MM.1S (cell line): ENCODE measurements around the gene PLSCR4.

ENCODE experiments used
- DNase-seq: peaks from one replicate; pipeline ENCODE4 v3.0.0-alpha.2; 2015
- H2AFZ ChIP-seq: fragments of 300-600 bp; sonication (generic); 2 replicates; pipeline ENCODE4 v1.6.0; 2016; ENCODE audit warnings: antibody characterized with exemption, low read length
- H3F3A ChIP-seq: fragments of 300-600 bp; sonication (generic); 2 replicates; pipeline ENCODE4 v1.6.1; 2016; ENCODE audit warnings: mild to moderate bottlenecking, antibody characterized with exemption, low read length, moderate library complexity, mixed read lengths; ENCODE audit not compliant: insufficient read depth
- H3K27ac ChIP-seq: fragments of 300-600 bp; sonication (generic); 2 replicates; pipeline ENCODE4 v1.5.1; 2016; ENCODE audit warnings: mild to moderate bottlenecking, low read length
- H3K27me3 ChIP-seq: fragments of 300-600 bp; sonication (generic); replicated peaks from 2 replicates; pipeline ENCODE4 v1.6.0; 2016; ENCODE audit warnings: low read length; ENCODE audit not compliant: insufficient read depth
- H3K36me3 ChIP-seq: fragments of 300-600 bp; sonication (generic); replicated peaks from 2 replicates; pipeline ENCODE4 v1.6.1; 2016; ENCODE audit warnings: mild to moderate bottlenecking, low read length, mixed read lengths; ENCODE audit not compliant: insufficient read depth
- H3K4me1 ChIP-seq: fragments of 300-600 bp; sonication (generic); 2 replicates; pipeline ENCODE4 v1.6.1; 2016; ENCODE audit warnings: low read length, mixed read lengths
- H3K4me2 ChIP-seq: fragments of 300-600 bp; sonication (generic); 2 replicates; pipeline ENCODE4 v1.6.0; 2016; ENCODE audit warnings: low read depth, low read length
- H3K4me3 ChIP-seq: fragments of 300-600 bp; sonication (generic); 2 replicates; pipeline ENCODE4 v1.5.1; 2016; ENCODE audit warnings: low read length, mixed read lengths
- H3K79me2 ChIP-seq: fragments of 300-600 bp; sonication (generic); 2 replicates; pipeline ENCODE4 v1.6.1; 2016; ENCODE audit warnings: mixed run types, low read length, mixed read lengths
- H3K9ac ChIP-seq: fragments of 300-600 bp; sonication (generic); 2 replicates; pipeline ENCODE4 v1.6.1; 2016; ENCODE audit warnings: low read length, mixed read lengths
- H3K9me2 ChIP-seq: fragments of 300-600 bp; sonication (generic); replicated peaks from 2 replicates; pipeline ENCODE4 v1.6.1; 2016; ENCODE audit warnings: mild to moderate bottlenecking, low read length, mixed read lengths; ENCODE audit not compliant: insufficient read depth
- H3K9me3 ChIP-seq: fragments of 300-600 bp; sonication (generic); replicated peaks from 2 replicates; pipeline ENCODE4 v1.6.1; 2016; ENCODE audit warnings: mild to moderate bottlenecking, low read length, mixed read lengths; ENCODE audit not compliant: insufficient read depth
- H4K20me1 ChIP-seq: fragments of 300-600 bp; sonication (generic); 2 replicates; pipeline ENCODE4 v1.6.1; 2016; ENCODE audit warnings: mild to moderate bottlenecking, low read length, moderate library complexity, mixed read lengths; ENCODE audit not compliant: insufficient read depth
- EZH2 ChIP-seq: fragments of 300-600 bp; sonication (generic); optimal IDR thresholded peaks from 2 replicates; pipeline ENCODE3; 2017; ENCODE audit warnings: low read depth, mild to moderate bottlenecking, antibody characterized with exemption, low read length, mixed read lengths
- EZH2phosphoT487 ChIP-seq: fragments of 300-600 bp; sonication (generic); IDR thresholded peaks from 2 replicates; pipeline ENCODE4 v1.6.1; 2018; ENCODE audit warnings: antibody characterized with exemption, low read length
- TF ChIP-seq, protein P1 (sequence below): fragments of 300-600 bp; sonication (generic); IDR thresholded peaks from 2 replicates; pipeline ENCODE4 v1.5.1; 2016; ENCODE audit warnings: antibody characterized with exemption, low read length, mixed read lengths

Gene PLSCR4

DNA sequence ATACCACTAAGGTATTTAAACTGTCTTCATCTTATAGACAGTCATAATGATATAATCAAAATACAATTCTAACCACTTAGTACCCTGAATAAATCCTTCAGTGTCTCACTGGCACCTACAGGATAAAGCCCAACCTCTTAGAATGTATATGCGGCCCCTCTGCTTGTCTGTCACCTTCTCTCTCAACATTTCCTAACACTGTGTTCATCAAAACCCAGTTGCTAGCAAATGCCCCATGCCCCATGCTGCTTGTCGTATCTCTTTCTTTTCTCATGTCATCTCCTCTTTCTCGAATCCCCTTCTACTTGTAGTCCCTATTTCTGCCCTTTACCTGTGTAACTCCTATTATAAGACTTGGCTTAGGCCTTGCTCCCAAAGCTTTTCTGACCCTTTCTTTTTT lies 24.6 kb upstream of the PLSCR4 start:
- no peak overlapping the region for H3K27ac ChIP-seq
- no peaks in the 10 kb centered on the region for H3K36me3 ChIP-seq
- no peak overlapping the region for H3K4me3 ChIP-seq
- H3K27me3 ChIP-seq = no peaks in the 10 kb centered on the region
- H3K4me1 ChIP-seq = no peaks in the 10 kb centered on the region
- no peaks in the 10 kb centered on the region for H3F3A ChIP-seq
- no peak overlapping the region for H2AFZ ChIP-seq
- no peak overlapping the region for H3K4me2 ChIP-seq
- DNase-seq = no peak
- TF ChIP-seq, protein P1, sequence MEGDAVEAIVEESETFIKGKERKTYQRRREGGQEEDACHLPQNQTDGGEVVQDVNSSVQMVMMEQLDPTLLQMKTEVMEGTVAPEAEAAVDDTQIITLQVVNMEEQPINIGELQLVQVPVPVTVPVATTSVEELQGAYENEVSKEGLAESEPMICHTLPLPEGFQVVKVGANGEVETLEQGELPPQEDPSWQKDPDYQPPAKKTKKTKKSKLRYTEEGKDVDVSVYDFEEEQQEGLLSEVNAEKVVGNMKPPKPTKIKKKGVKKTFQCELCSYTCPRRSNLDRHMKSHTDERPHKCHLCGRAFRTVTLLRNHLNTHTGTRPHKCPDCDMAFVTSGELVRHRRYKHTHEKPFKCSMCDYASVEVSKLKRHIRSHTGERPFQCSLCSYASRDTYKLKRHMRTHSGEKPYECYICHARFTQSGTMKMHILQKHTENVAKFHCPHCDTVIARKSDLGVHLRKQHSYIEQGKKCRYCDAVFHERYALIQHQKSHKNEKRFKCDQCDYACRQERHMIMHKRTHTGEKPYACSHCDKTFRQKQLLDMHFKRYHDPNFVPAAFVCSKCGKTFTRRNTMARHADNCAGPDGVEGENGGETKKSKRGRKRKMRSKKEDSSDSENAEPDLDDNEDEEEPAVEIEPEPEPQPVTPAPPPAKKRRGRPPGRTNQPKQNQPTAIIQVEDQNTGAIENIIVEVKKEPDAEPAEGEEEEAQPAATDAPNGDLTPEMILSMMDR = no peak
- TF ChIP-seq EZH2 (no peak), EZH2phosphoT487 (no peak)
- H3K9me3 ChIP-seq = no peaks in the 10 kb centered on the region
- H3K9me2 ChIP-seq = no peaks in the 10 kb centered on the region
- H3K9ac ChIP-seq = no peak overlapping the region
- H4K20me1 ChIP-seq = no peaks in the 10 kb centered on the region
- H3K79me2 ChIP-seq = no peaks in the 10 kb centered on the region

DNA sequence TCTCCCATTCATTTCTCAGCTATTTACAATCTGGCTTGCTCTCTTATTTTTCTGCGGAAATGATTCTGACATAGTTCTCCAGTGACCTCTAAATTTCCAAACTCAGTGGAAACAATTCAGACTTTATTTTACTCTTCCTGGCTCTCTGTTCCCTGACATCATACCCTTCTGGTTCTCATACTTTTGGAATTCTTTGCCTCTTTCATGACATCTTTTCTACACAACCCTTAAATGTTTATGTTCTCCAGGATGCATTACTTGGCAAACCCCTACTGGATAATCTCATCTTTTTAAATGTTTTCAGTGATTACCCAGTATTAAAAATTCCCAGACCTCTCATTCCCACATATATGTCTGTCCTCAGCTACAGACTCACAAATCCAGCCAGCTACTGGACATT lies 23.9 kb upstream of the PLSCR4 start:
- H3K9ac ChIP-seq = no peak overlapping the region
- no peaks in the 10 kb centered on the region for H3K36me3 ChIP-seq
- H3K9me2 ChIP-seq = no peaks in the 10 kb centered on the region
- no peak for TF ChIP-seq EZH2phosphoT487
- no peak for TF ChIP-seq EZH2
- TF ChIP-seq, protein P1 = no peak
- H3K4me3 ChIP-seq = no peak overlapping the region
- no peak overlapping the region for H3K4me2 ChIP-seq
- no peaks in the 10 kb centered on the region for H3K4me1 ChIP-seq
- no peak overlapping the region for H3K27ac ChIP-seq
- no peaks in the 10 kb centered on the region for H3K79me2 ChIP-seq
- no peak overlapping the region for H2AFZ ChIP-seq
- no peaks in the 10 kb centered on the region for H3K9me3 ChIP-seq
- H3F3A ChIP-seq = no peaks in the 10 kb centered on the region
- no peaks in the 10 kb centered on the region for H3K27me3 ChIP-seq
- no peaks in the 10 kb centered on the region for H4K20me1 ChIP-seq
- DNase-seq = no peak

GRCh38 chr3:146273721-146274407 lies 23.0 kb upstream of the PLSCR4 start:
- no peak overlapping the region for H3K27ac ChIP-seq
- no peak overlapping the region for H2AFZ ChIP-seq
- H3K79me2 ChIP-seq = no peaks in the 10 kb centered on the region
- no peaks in the 10 kb centered on the region for H3K27me3 ChIP-seq
- no peaks in the 10 kb centered on the region for H3K9me2 ChIP-seq
- no peaks in the 10 kb centered on the region for H3K4me1 ChIP-seq
- H3K4me2 ChIP-seq = no peak overlapping the region
- TF ChIP-seq EZH2phosphoT487 (no peak), EZH2 (no peak)
- TF ChIP-seq, protein P1 = no peak
- H3K9ac ChIP-seq = no peak overlapping the region
- no peaks in the 10 kb centered on the region for H3F3A ChIP-seq
- H3K4me3 ChIP-seq = no peak overlapping the region
- H4K20me1 ChIP-seq = no peaks in the 10 kb centered on the region
- H3K36me3 ChIP-seq = no peaks in the 10 kb centered on the region
- no peak for DNase-seq
- no peaks in the 10 kb centered on the region for H3K9me3 ChIP-seq
